CD4-positive, alpha-beta T cell treated with Interleukin-6 for 4 hours (primary cell): ENCODE data around the gene LAMB1.

Experiments used
- DNase-seq: peaks from one replicate; pipeline ENCODE4 v3.0.0-alpha.2; 2020; ENCODE audit warnings: mixed read lengths

The LAMB1 gene

GRCh38 chr7:108016841-108017775 is 14.1 kb upstream of the LAMB1 start:
- DNase-seq: no peak

GRCh38 chr7:108015740-108016139 is 12.8 kb upstream of the LAMB1 start:
- DNase-seq: no peak

- no peak for DNase-seq
Observed at GRCh38 chr7:108014747-108015682, 12.1 kb upstream of the LAMB1 start.

- DNase-seq: no peak
Observed at GRCh38 chr7:108014215-108014614, 11.3 kb upstream of the LAMB1 start.

- no peak for DNase-seq
Observed at GRCh38 chr7:108012499-108013430, 9.8 kb upstream of the LAMB1 start.

- DNase-seq: no peak
Observed at GRCh38 chr7:108010377-108010776, 7.4 kb upstream of the LAMB1 start.

GRCh38 chr7:108009873-108010272 is 6.9 kb upstream of the LAMB1 start:
- no peak for DNase-seq

GRCh38 chr7:108008827-108009226 is 5.9 kb upstream of the LAMB1 start:
- DNase-seq: no peak

GRCh38 chr7:108008240-108008639 is 5.3 kb upstream of the LAMB1 start:
- no peak for DNase-seq

GRCh38 chr7:108007762-108008161 is 4.8 kb upstream of the LAMB1 start:
- DNase-seq: no peak

- no peak for DNase-seq
Observed at GRCh38 chr7:108007261-108007660, 4.3 kb upstream of the LAMB1 start.

GRCh38 chr7:108004220-108005142 is 1.5 kb upstream of the LAMB1 start:
- DNase-seq: no peak

GRCh38 chr7:108003599-108003935 is 606 bp upstream of the LAMB1 start:
- DNase-seq: no peak

- no peak for DNase-seq
Observed at GRCh38 chr7:108001764-108002725, 916 bp downstream of the LAMB1 start.

GRCh38 chr7:108000875-108001763 is 1.8 kb downstream of the LAMB1 start:
- no peak for DNase-seq

GRCh38 chr7:107999779-108000560 is 3.0 kb downstream of the LAMB1 start:
- no peak for DNase-seq

- no peak for DNase-seq
Observed at GRCh38 chr7:107998660-107999480, 4.1 kb downstream of the LAMB1 start.
